Skeletal muscle tissue (tissue), 4 donors: ENCODE measurements around the gene CDH9. TPM values are rescaled to one million over a fixed set of nuclear protein-coding genes. Genes with fewer than 3 reads are reported as not detected.

Experiments
- H3K27ac ChIP-seq: one replicate; pipeline ENCODE4 v1.7.0; 2013; ENCODE audit warnings: mild to moderate bottlenecking, low read depth, low read length, inconsistent platforms
- H3K27me3 ChIP-seq, 3 donors: one replicate each; pipeline ENCODE4 v1.7.0; 2013; ENCODE audit warnings: low read length in 3 of 3; ENCODE audit not compliant: control insufficient read depth in 3 of 3, insufficient read depth in 3 of 3
- H3K36me3 ChIP-seq, 3 donors: one replicate each; pipeline ENCODE4 v1.7.0; 2013; ENCODE audit warnings: low read length in 3 of 3; ENCODE audit not compliant: control insufficient read depth in 3 of 3, insufficient read depth in 3 of 3
- H3K4me1 ChIP-seq, 3 donors: one replicate each; pipeline ENCODE4 v1.7.0; 2013; ENCODE audit warnings: low read length in 3 of 3, mild to moderate bottlenecking in 3 of 3; ENCODE audit not compliant: control insufficient read depth in 3 of 3, insufficient read depth in 3 of 3
- H3K4me3 ChIP-seq, 3 donors: one replicate each; pipeline ENCODE4 v1.7.0; 2013; ENCODE audit warnings: low read length in 3 of 3
- H3K9ac ChIP-seq, 3 donors: one replicate each; pipeline ENCODE4 v1.7.0; 2013; ENCODE audit warnings: low read length in 3 of 3, mild to moderate bottlenecking in 3 of 3, moderate library complexity in 2 of 3, low read depth in 1 of 3
- H3K9me3 ChIP-seq, 3 donors: one replicate each; pipeline ENCODE4 v1.7.0; 2013; ENCODE audit warnings: low read length in 3 of 3; ENCODE audit not compliant: control insufficient read depth in 3 of 3
- total RNA-seq: library from RNA; depleted of rRNA; stranded (reverse); fragments of >200 nt; gene quantifications from one replicate; pipeline ENCODE4 v1.2.3, GENCODE V29; 2014
- donor health status: Osteomylitis.

The CDH9 gene
- total RNA-seq, 1 donor from 2014 or later, result not detected

GRCh38 chr5:26893078-26893477, 145.3 kb downstream of the CDH9 start:
- no peaks in the 10 kb centered on the region for H3K27me3 ChIP-seq
- no peak overlapping the region for H3K27ac ChIP-seq
- H3K9me3 ChIP-seq, result peaks cover 0 to 2% (median 0%) of the 10 kb centered on the region in 3 donors
- no peak overlapping the region for H3K4me3 ChIP-seq
- H3K36me3 ChIP-seq, result no peaks in the 10 kb centered on the region
- no peak overlapping the region for H3K9ac ChIP-seq
- H3K4me1 ChIP-seq, result no peaks in the 10 kb centered on the region

GRCh38 chr5:26889815-26890214, 148.6 kb downstream of the CDH9 start:
- Histone ChIP-seq H3K4me1 (no peaks in the 10 kb centered on the region), H3K9me3 (peaks cover 0 to 2% (median 0%) of the 10 kb centered on the region in 3 donors), H3K4me3 (no peak overlapping the region), H3K36me3 (no peaks in the 10 kb centered on the region), H3K9ac (no peak overlapping the region), H3K27me3 (no peaks in the 10 kb centered on the region), H3K27ac (no peak overlapping the region)

GRCh38 chr5:26884481-26884880, 153.9 kb downstream of the CDH9 start:
- no peaks in the 10 kb centered on the region for H3K27me3 ChIP-seq
- no peaks in the 10 kb centered on the region for H3K9me3 ChIP-seq
- no peak overlapping the region for H3K9ac ChIP-seq
- no peak overlapping the region for H3K4me3 ChIP-seq
- H3K36me3 ChIP-seq, result no peaks in the 10 kb centered on the region
- H3K4me1 ChIP-seq, result no peaks in the 10 kb centered on the region
- no peak overlapping the region for H3K27ac ChIP-seq

GRCh38 chr5:26883375-26883774, 155.0 kb downstream of the CDH9 start:
- H3K27ac ChIP-seq, result no peak overlapping the region
- no peak overlapping the region for H3K9ac ChIP-seq
- no peaks in the 10 kb centered on the region for H3K27me3 ChIP-seq
- no peaks in the 10 kb centered on the region for H3K36me3 ChIP-seq
- no peak overlapping the region for H3K4me3 ChIP-seq
- H3K4me1 ChIP-seq, result no peaks in the 10 kb centered on the region
- no peaks in the 10 kb centered on the region for H3K9me3 ChIP-seq

GRCh38 chr5:26881901-26882300, 156.5 kb downstream of the CDH9 start:
- H3K27me3 ChIP-seq, result no peaks in the 10 kb centered on the region

GRCh38 chr5:26877154-26877553, 161.2 kb downstream of the CDH9 start:
- H3K9me3 ChIP-seq, result no peaks in the 10 kb centered on the region
- no peaks in the 10 kb centered on the region for H3K36me3 ChIP-seq
- no peaks in the 10 kb centered on the region for H3K4me1 ChIP-seq
- no peaks in the 10 kb centered on the region for H3K27me3 ChIP-seq
- H3K9ac ChIP-seq, result no peak overlapping the region
- H3K4me3 ChIP-seq, result no peak overlapping the region
- no peak overlapping the region for H3K27ac ChIP-seq

More at GRCh38 chr5:26881901-26882300, 156.5 kb downstream of the CDH9 start:
- no peaks in the 10 kb centered on the region for H3K36me3 ChIP-seq
- H3K9ac ChIP-seq, result no peak overlapping the region
- H3K27ac ChIP-seq, result no peak overlapping the region
- no peak overlapping the region for H3K4me3 ChIP-seq
- H3K9me3 ChIP-seq, result no peaks in the 10 kb centered on the region
- no peaks in the 10 kb centered on the region for H3K4me1 ChIP-seq

GRCh38 chr5:26872337-26872736, 166.0 kb downstream of the CDH9 start:
- no peaks in the 10 kb centered on the region for H3K27me3 ChIP-seq
- no peak overlapping the region for H3K9ac ChIP-seq
- H3K9me3 ChIP-seq, result no peaks in the 10 kb centered on the region
- no peak overlapping the region for H3K4me3 ChIP-seq
- H3K36me3 ChIP-seq, result no peaks in the 10 kb centered on the region
- no peaks in the 10 kb centered on the region for H3K4me1 ChIP-seq
- no peak overlapping the region for H3K27ac ChIP-seq

GRCh38 chr5:26869781-26870180, 168.6 kb downstream of the CDH9 start:
- H3K36me3 ChIP-seq, result no peaks in the 10 kb centered on the region
- no peak overlapping the region for H3K27ac ChIP-seq
- no peak overlapping the region for H3K9ac ChIP-seq
- H3K4me1 ChIP-seq, result no peaks in the 10 kb centered on the region
- no peaks in the 10 kb centered on the region for H3K27me3 ChIP-seq
- no peaks in the 10 kb centered on the region for H3K9me3 ChIP-seq
- H3K4me3 ChIP-seq, result no peak overlapping the region

GRCh38 chr5:26868504-26868903, 169.9 kb downstream of the CDH9 start:
- H3K4me3 ChIP-seq, result no peak overlapping the region
- H3K9me3 ChIP-seq, result no peaks in the 10 kb centered on the region
- H3K27ac ChIP-seq, result no peak overlapping the region
- no peaks in the 10 kb centered on the region for H3K27me3 ChIP-seq
- H3K9ac ChIP-seq, result no peak overlapping the region
- no peaks in the 10 kb centered on the region for H3K4me1 ChIP-seq
- H3K36me3 ChIP-seq, result no peaks in the 10 kb centered on the region

GRCh38 chr5:26864061-26864460, 174.3 kb downstream of the CDH9 start:
- no peak overlapping the region for H3K4me3 ChIP-seq
- no peak overlapping the region for H3K27ac ChIP-seq
- no peaks in the 10 kb centered on the region for H3K4me1 ChIP-seq
- H3K36me3 ChIP-seq, result no peaks in the 10 kb centered on the region
- no peaks in the 10 kb centered on the region for H3K27me3 ChIP-seq
- H3K9me3 ChIP-seq, result no peaks in the 10 kb centered on the region
- H3K9ac ChIP-seq, result no peak overlapping the region

- Histone ChIP-seq H3K9ac (no peak overlapping the region), H3K36me3 (no peaks in the 10 kb centered on the region), H3K4me3 (no peak overlapping the region), H3K27ac (no peak overlapping the region), H3K4me1 (no peaks in the 10 kb centered on the region), H3K9me3 (peaks cover 4 to 5% (median 5%) of the 10 kb centered on the region in 3 donors), H3K27me3 (no peaks in the 10 kb centered on the region)
These were observed 182.1 kb downstream of the CDH9 start for GRCh38 chr5:26856238-26856637.
